ENCODE data around the gene MPZL1.

Gene MPZL1

GRCh38 chr1:167748906-167749305 lies 27.1 kb downstream of the MPZL1 start:
- no peak for DNase-seq (ENCODE audit: low read depth in 1 of 2, low spot score in 1 of 2)

GRCh38 chr1:167749741-167750140 lies 28.0 kb downstream of the MPZL1 start:
- DNase-seq (ENCODE audit: low read depth in 1 of 2, low spot score in 1 of 2): no peak

GRCh38 chr1:167750641-167751040 lies 28.9 kb downstream of the MPZL1 start:
- DNase-seq (ENCODE audit: low read depth in 1 of 2, low spot score in 1 of 2): no peak

- DNase-seq (ENCODE audit: low read depth in 1 of 2, low spot score in 1 of 2): no peak
Measured at GRCh38 chr1:167751676-167752075, 29.9 kb downstream of the MPZL1 start.

- no peak for DNase-seq (ENCODE audit: low read depth in 1 of 2, low spot score in 1 of 2)
Measured at GRCh38 chr1:167752219-167752985, 30.6 kb downstream of the MPZL1 start.

- DNase-seq (ENCODE audit: low read depth in 1 of 2, low spot score in 1 of 2): no peak
Measured at GRCh38 chr1:167755654-167756053, 33.9 kb downstream of the MPZL1 start.

GRCh38 chr1:167756730-167757405 lies 35.1 kb downstream of the MPZL1 start:
- DNase-seq (ENCODE audit: low read depth in 1 of 2, low spot score in 1 of 2): no peak

- DNase-seq (ENCODE audit: low read depth in 1 of 2, low spot score in 1 of 2): no peak
Measured at GRCh38 chr1:167757433-167758309, 35.9 kb downstream of the MPZL1 start.

- no peak for DNase-seq (ENCODE audit: low read depth in 1 of 2, low spot score in 1 of 2)
Measured at GRCh38 chr1:167761400-167761799, 39.6 kb downstream of the MPZL1 start.

GRCh38 chr1:167762061-167762746 lies 40.4 kb downstream of the MPZL1 start:
- DNase-seq (ENCODE audit: low read depth in 1 of 2, low spot score in 1 of 2): no peak

GRCh38 chr1:167763525-167764220 lies 41.9 kb downstream of the MPZL1 start:
- DNase-seq (ENCODE audit: low read depth in 1 of 2, low spot score in 1 of 2): no peak

- DNase-seq (ENCODE audit: low read depth in 1 of 2, low spot score in 1 of 2): no peak
Measured at GRCh38 chr1:167764458-167765330, 42.9 kb downstream of the MPZL1 start.

- no peak for DNase-seq (ENCODE audit: low read depth in 1 of 2, low spot score in 1 of 2)
Measured at GRCh38 chr1:167765496-167765895, 43.7 kb downstream of the MPZL1 start.

GRCh38 chr1:167766538-167766937 lies 44.8 kb downstream of the MPZL1 start:
- no peak for DNase-seq (ENCODE audit: low read depth in 1 of 2, low spot score in 1 of 2)

GRCh38 chr1:167767761-167768160 lies 46.0 kb downstream of the MPZL1 start:
- no peak for DNase-seq (ENCODE audit: low read depth in 1 of 2, low spot score in 1 of 2)

GRCh38 chr1:167770127-167770526 lies 48.3 kb downstream of the MPZL1 start:
- no peak for DNase-seq (ENCODE audit: low read depth in 1 of 2, low spot score in 1 of 2)

GRCh38 chr1:167772436-167772835 lies 50.7 kb downstream of the MPZL1 start:
- no peak for DNase-seq (ENCODE audit: low read depth in 1 of 2, low spot score in 1 of 2)

GRCh38 chr1:167773516-167773915 lies 51.7 kb downstream of the MPZL1 start:
- DNase-seq (ENCODE audit: low read depth in 1 of 2, low spot score in 1 of 2): no peak

GRCh38 chr1:167774710-167775109 lies 52.9 kb downstream of the MPZL1 start:
- no peak for DNase-seq (ENCODE audit: low read depth in 1 of 2, low spot score in 1 of 2)

GRCh38 chr1:167775178-167775577 lies 53.4 kb downstream of the MPZL1 start:
- no peak for DNase-seq (ENCODE audit: low read depth in 1 of 2, low spot score in 1 of 2)

All from stimulated activated CD4-positive, alpha-beta T cell treated with anti-CD3 and anti-CD28 coated beads, Interleukin-15, amount 100 ng/mL, for 1 hour (primary cell).